G401 (cell line): ENCODE data around the gene CGGBP1. TPM values are rescaled to one million over a fixed set of nuclear protein-coding genes. Genes with fewer than 3 reads are reported as not detected.

Experiments
- total RNA-seq: library from RNA; depleted of rRNA; stranded (reverse); fragments of >200 nt; shearing (Covaris generic); gene quantifications from 2 replicates; pipeline ENCODE4 v1.2.3, GENCODE V29; 2014; rRNA removed

Gene CGGBP1
- total RNA-seq, 1 experiment from 2014 or later = 12.5 TPM

Other genes with a start within 250 kb of the CGGBP1 start
- gene ZNF654, start 250 bp upstream of the CGGBP1 start, total RNA-seq = 7.9 and 9.1 TPM in 2 replicates
- gene C3orf38, start 91.0 kb upstream of the CGGBP1 start, total RNA-seq = 23.9 and 32.5 TPM in 2 replicates